IMR-90 (cell line): ENCODE results near the gene RNF217. TPM values are rescaled to one million over a fixed set of nuclear protein-coding genes. Genes with fewer than 3 reads are reported as not detected.

ENCODE experiments used
- ATAC-seq: fragments of 200-7000 bp; cut with Tn5 transposase; 2 replicates; pipeline ENCODE4 v1.9.1; 2020; ENCODE audit warnings: low read depth, mild to moderate bottlenecking, moderate library complexity
- BruUV-seq: library from RNA; stranded (reverse); fragments of 400-500 nt; replicated peaks from 2 replicates; lab custom pipeline; 2021; lab: Mats Ljungman, UMichigan
- CTCF ChIA-PET: fragments of 300-600 bp; formaldehyde crosslinking; extraction: SDS; loops from one replicate; lab custom pipeline; 2021; ENCODE audit warnings: antibody characterized with exemption; lab: Yijun Ruan, JAX
- POLR2A ChIA-PET: fragments of 300-600 bp; sonication (Branson Sonifier 250); formaldehyde crosslinking; loops from one replicate; lab custom pipeline; 2022; ENCODE audit warnings: antibody characterized with exemption; ENCODE audit not compliant: unreplicated experiment; lab: Charles Lee
- DNase-seq: peaks from one replicate; pipeline ENCODE4 v3.0.0; 2013
- H2AFZ ChIP-seq: replicated peaks from 2 replicates; pipeline ENCODE3; 2013; ENCODE audit warnings: low read length, mild to moderate bottlenecking; ENCODE audit not compliant: poor library complexity
- H2AK5ac ChIP-seq: 2 replicates; pipeline ENCODE4 v1.6.1; 2013; ENCODE audit warnings: low read depth, low read length, inconsistent platforms
- H2AK9ac ChIP-seq: replicated peaks from 2 replicates; pipeline ENCODE3; 2013; ENCODE audit warnings: mild to moderate bottlenecking, low read depth, low read length, moderate library complexity; ENCODE audit not compliant: poor library complexity
- H2BK120ac ChIP-seq: 2 replicates; pipeline ENCODE4 v1.6.1; 2013; ENCODE audit warnings: low read depth, low read length, inconsistent platforms
- H2BK15ac ChIP-seq: 3 replicates; pipeline ENCODE4 v1.6.1; 2013; ENCODE audit warnings: low read depth, low read length, inconsistent platforms
- H2BK20ac ChIP-seq: 2 replicates; pipeline ENCODE4 v1.6.1; 2013; ENCODE audit warnings: low read depth, mild to moderate bottlenecking, inconsistent platforms, low read length, moderate library complexity
- H2BK5ac ChIP-seq: 2 replicates; pipeline ENCODE4 v1.6.1; 2013; ENCODE audit warnings: mild to moderate bottlenecking, low read depth, low read length, inconsistent platforms; ENCODE audit not compliant: poor library complexity, severe bottlenecking
- H3K14ac ChIP-seq: replicated peaks from 2 replicates; pipeline ENCODE4 v1.6.1; 2013; ENCODE audit warnings: low read depth, low read length, inconsistent platforms
- H3K18ac ChIP-seq: 2 replicates; pipeline ENCODE4 v1.6.1; 2013; ENCODE audit warnings: low read depth, low read length, control low read depth
- H3K23ac ChIP-seq: 2 replicates; pipeline ENCODE4 v1.6.1; 2013; ENCODE audit warnings: low read depth, low read length, inconsistent platforms
- H3K27ac ChIP-seq: 2 replicates; pipeline ENCODE4 v1.5.1; 2013; ENCODE audit warnings: mild to moderate bottlenecking, control low read depth, low read length; ENCODE audit not compliant: insufficient read depth
- H3K27me3 ChIP-seq: 2 replicates; pipeline ENCODE4 v1.6.1; 2013; ENCODE audit warnings: low read length; ENCODE audit not compliant: control insufficient read depth, insufficient read depth
- H3K36me3 ChIP-seq: 2 replicates; pipeline ENCODE4 v1.6.1; 2013; ENCODE audit warnings: low read length, mixed read lengths; ENCODE audit not compliant: control insufficient read depth, insufficient read depth
- H3K4ac ChIP-seq: 2 replicates; pipeline ENCODE4 v1.6.1; 2013; ENCODE audit warnings: low read depth, low read length, inconsistent platforms
- H3K4me1 ChIP-seq: 2 replicates; pipeline ENCODE4 v1.6.1; 2013; ENCODE audit warnings: low read length, mixed read lengths; ENCODE audit not compliant: control insufficient read depth, insufficient read depth
- H3K4me2 ChIP-seq: 2 replicates; pipeline ENCODE4 v1.6.1; 2013; ENCODE audit warnings: low read depth, mild to moderate bottlenecking, control low read depth, low read length, moderate library complexity
- H3K4me3 ChIP-seq: 2 replicates; pipeline ENCODE4 v1.5.1; 2013; ENCODE audit warnings: low read depth, mild to moderate bottlenecking, control low read depth, low read length, moderate library complexity; ENCODE audit not compliant: insufficient read depth
- H3K56ac ChIP-seq: 2 replicates; pipeline ENCODE4 v1.6.1; 2013; ENCODE audit warnings: low read length, inconsistent platforms; ENCODE audit not compliant: insufficient read depth; ENCODE audit errors: extremely low read depth
- H3K79me1 ChIP-seq, 2 experiments: 2 replicates each; pipeline ENCODE4 v1.6.1; 2013; ENCODE audit warnings: low read length in 2 of 2, inconsistent platforms in 1 of 2, low read depth in 1 of 2
- H3K9ac ChIP-seq: 2 replicates; pipeline ENCODE4 v1.6.1; 2013; ENCODE audit warnings: low read depth, low read length, control low read depth
- H3K9me1 ChIP-seq: 2 replicates; pipeline ENCODE4 v1.6.1; 2013; ENCODE audit warnings: low read length, inconsistent platforms; ENCODE audit not compliant: insufficient read depth
- H3K9me3 ChIP-seq: 2 replicates; pipeline ENCODE4 v1.6.1; 2013; ENCODE audit warnings: low read length; ENCODE audit not compliant: control insufficient read depth, insufficient read depth
- H4K20me1 ChIP-seq: 2 replicates; pipeline ENCODE4 v1.6.1; 2013; ENCODE audit warnings: low read length, inconsistent platforms; ENCODE audit not compliant: insufficient read depth
- H4K5ac ChIP-seq: 2 replicates; pipeline ENCODE4 v1.6.1; 2013; ENCODE audit warnings: mild to moderate bottlenecking, low read depth, low read length, control low read depth
- H4K8ac ChIP-seq, 2 experiments: 2 replicates each; pipeline ENCODE4 v1.6.1; 2013; ENCODE audit warnings: low read depth in 2 of 2, low read length in 2 of 2, control low read depth in 1 of 2, inconsistent platforms in 1 of 2
- H4K91ac ChIP-seq: 2 replicates; pipeline ENCODE4 v1.6.1; 2013; ENCODE audit warnings: low read depth, low read length, inconsistent platforms; ENCODE audit not compliant: insufficient read depth
- CEBPB ChIP-seq: IDR thresholded peaks from 2 replicates; pipeline ENCODE4 v1.6.1; 2012; ENCODE audit warnings: low read depth, low read length, improper control_type of control experiment
- FOS ChIP-seq: fragments of 150-350 bp; IDR thresholded peaks from 2 replicates; pipeline ENCODE4 v1.6.1; 2016; ENCODE audit warnings: low read depth, low read length
- RCOR1 ChIP-seq: IDR thresholded peaks from 2 replicates; pipeline ENCODE4 v1.6.1; 2012; ENCODE audit warnings: mild to moderate bottlenecking, low read length, improper control_type of control experiment; ENCODE audit not compliant: insufficient replicate concordance
- WGBS, 2 experiments: methylation state at CpG; one replicate each; pipeline versions ENCODE4 v1.1.5 to v1.1.7; 2013; ENCODE audit warnings: missing lambda C conversion rate in 2 of 2; ENCODE audit not compliant: insufficient read length in 1 of 2; ENCODE audit errors: extremely low coverage in 2 of 2; 5-methylcytosine and 5-hydroxymethylcytosine counted together
- dilution Hi-C: fragments of 300-500 bp; cut with HindIII; formaldehyde crosslinking; loops from one replicate; pipeline ENCODE4 v1.14.3; 2018; ENCODE audit warnings: low sequenced_read_pairs; ENCODE audit not compliant: unreplicated experiment
- in situ Hi-C: fragments of 300-500 bp; cut with MboI; formaldehyde crosslinking; loops from 3 replicates; pipeline ENCODE4 v1.14.3; 2019; ENCODE audit warnings: low sequenced_read_pairs, inconsistent platforms, mixed read lengths
- intact Hi-C: fragments of 100-400 bp; cut with micrococcal nuclease; formaldehyde crosslinking; loops from 2 replicates; pipeline ENCODE4 v1.10.0; 2022
- polyA plus RNA-seq, 3 experiments: library from polyadenylated mRNA; depleted of rRNA; stranded (reverse); fragments of >200 nt; gene quantifications; 2 replicates each; pipeline ENCODE4 v1.2.3, GENCODE V29; 2012; ENCODE audit warnings: low replicate concordance in 1 of 3
- total RNA-seq: library from RNA; depleted of rRNA; stranded (reverse); fragments of >200 nt; gene quantifications from 2 replicates; pipeline ENCODE4 v1.2.3, GENCODE V29; 2012

Gene RNF217
- total and polyA plus RNA-seq, 2 of the 4 experiments (the other 2 are of a cell fraction): 11.7 to 20.4 TPM

DNA sequence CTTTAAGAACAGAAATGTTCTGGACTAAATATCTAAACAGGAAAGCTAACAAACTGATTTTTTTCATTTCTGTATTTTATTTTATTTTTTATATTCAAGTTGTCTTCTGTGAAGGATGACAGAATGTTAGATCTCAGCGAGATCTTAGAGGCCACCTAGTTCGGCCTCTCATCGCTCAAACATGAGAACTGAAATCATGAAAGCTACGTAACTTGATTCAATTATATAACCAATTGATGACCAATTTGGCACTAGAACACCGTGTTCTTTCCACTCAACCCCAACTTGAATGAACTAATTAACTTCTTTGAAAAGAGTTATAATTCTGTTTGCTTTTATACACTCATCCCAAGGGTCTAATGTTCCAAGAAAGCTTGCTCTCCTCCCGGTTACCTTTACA, 24.6 kb upstream of the RNF217 start:
- no peak for ATAC-seq
- BruUV-seq: no TSS peak

More for the DNA sequence above, 24.6 kb upstream of the RNF217 start:
- H2BK15ac ChIP-seq: no peak overlapping the region
- no peaks in the 10 kb centered on the region for H3K79me1 ChIP-seq
- no peak overlapping the region for H3K4ac ChIP-seq
- no peak overlapping the region for H2BK120ac ChIP-seq
- H4K5ac ChIP-seq: no peak overlapping the region
- H3K4me1 ChIP-seq: no peaks in the 10 kb centered on the region
- H2BK5ac ChIP-seq: no peak overlapping the region
- no peak overlapping the region for H2AK5ac ChIP-seq
- no peak overlapping the region for H3K4me2 ChIP-seq
- H2AFZ ChIP-seq: no peak overlapping the region
- no peak overlapping the region for H4K8ac ChIP-seq
- H3K14ac ChIP-seq: no peak overlapping the region
- no peak overlapping the region for H3K18ac ChIP-seq
- POLR2A ChIA-PET: no interaction called here
- no peak overlapping the region for H4K91ac ChIP-seq
- H3K9me3 ChIP-seq: no peaks in the 10 kb centered on the region
- H3K36me3 ChIP-seq: peaks cover 3% of the 10 kb centered on the region
- DNase-seq: no peak
- intact Hi-C loops (no loop called here), in situ Hi-C loops (no loop called here), dilution Hi-C loops (no loop called here)
- H3K9me1 ChIP-seq: no peaks in the 10 kb centered on the region
- H3K23ac ChIP-seq: no peak overlapping the region
- no peaks in the 10 kb centered on the region for H3K27me3 ChIP-seq
- H4K20me1 ChIP-seq: no peaks in the 10 kb centered on the region
- no peak overlapping the region for H2AK9ac ChIP-seq
- H3K9ac ChIP-seq: no peak overlapping the region
- no peak overlapping the region for H3K4me3 ChIP-seq
- WGBS, 2 experiments: no CpG with 5 or more reads among the region's 6 CpGs
- H3K27ac ChIP-seq: no peak overlapping the region
- no peak overlapping the region for H3K56ac ChIP-seq
- H2BK20ac ChIP-seq: no peak overlapping the region
- TF ChIP-seq RCOR1: no peak
- no peak for TF ChIP-seq FOS
- no peak for TF ChIP-seq CEBPB
- CTCF ChIA-PET: no interaction called here
